ENCODE results near the gene MLKL.

GRCh38 chr16:74742051-74742481 is 41.4 kb upstream of the MLKL start:
- no peak for TF ChIP-seq CTCF (IDR thresholded peaks at IDR 0.05)
- no peak for TF ChIP-seq POLR2A (IDR thresholded peaks at IDR 0.05)

All from breast epithelium (tissue), 3 donors.